ENCODE measurements around the gene CAPN1. TPM values are rescaled to one million over a fixed set of nuclear protein-coding genes. Genes with fewer than 3 reads are reported as not detected.

The CAPN1 gene
- total and polyA plus RNA-seq, 12 donors, result 20.6 to 333 (median 135) TPM

DNA sequence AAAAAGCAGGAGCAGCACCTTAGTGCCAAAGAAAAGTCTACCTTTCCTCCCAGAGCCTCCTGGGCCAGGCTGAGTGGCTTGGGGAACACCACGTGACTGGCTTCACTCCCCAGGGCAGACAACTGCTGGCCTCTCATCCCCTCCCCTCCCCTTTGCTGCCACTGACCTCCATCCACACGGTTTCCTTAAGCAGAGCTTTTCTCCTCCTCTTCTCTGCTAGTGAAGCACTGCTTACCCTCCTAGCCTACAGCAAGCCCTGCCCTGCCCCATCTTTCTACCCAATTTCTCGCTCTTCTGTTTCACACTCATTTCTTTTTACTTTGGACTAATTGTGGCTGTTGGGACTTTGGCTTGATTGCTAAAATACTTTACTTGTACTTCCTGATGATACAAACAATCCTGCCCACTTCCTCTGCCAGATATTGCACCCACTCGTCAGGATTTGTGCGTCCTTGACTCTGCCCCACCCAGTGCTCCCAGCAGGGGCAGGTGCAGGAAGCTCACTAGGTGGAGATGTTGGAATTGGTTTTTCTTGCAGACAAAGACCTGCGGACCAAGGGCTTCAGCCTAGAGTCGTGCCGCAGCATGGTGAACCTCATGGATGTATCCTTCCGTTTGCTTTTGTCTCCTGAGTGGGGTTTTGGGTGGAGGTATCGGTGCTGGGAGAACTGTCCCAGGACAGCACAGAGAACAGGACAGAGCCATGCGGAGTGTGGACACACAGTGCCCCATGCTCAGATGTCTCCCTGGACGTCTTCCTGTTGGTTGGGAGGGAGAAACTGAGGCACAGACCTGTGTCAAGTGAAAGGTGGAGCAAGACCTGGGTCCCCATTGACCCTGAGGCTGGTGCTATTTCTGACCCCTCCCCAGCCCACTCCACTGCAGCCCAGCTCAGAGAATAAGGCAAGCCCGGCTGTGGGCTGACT lies 27.3 kb downstream of the CAPN1 start:
- no peaks in the 10 kb centered on the region for H3K4me1 ChIP-seq (replicated peaks in 1 of 2)
- peak in 3 of 7 donors; percentile 9 to 41 (median 15) for DNase-seq
- no peaks in the 10 kb centered on the region for H3K27me3 ChIP-seq
- H3K36me3 ChIP-seq (replicated peaks in 1 of 2), result peaks cover 0 to 71% of the 10 kb centered on the region in 2 donors
- no peak for TF ChIP-seq POLR2A (IDR thresholded peaks at IDR 0.05)
- TF ChIP-seq, protein P1, sequence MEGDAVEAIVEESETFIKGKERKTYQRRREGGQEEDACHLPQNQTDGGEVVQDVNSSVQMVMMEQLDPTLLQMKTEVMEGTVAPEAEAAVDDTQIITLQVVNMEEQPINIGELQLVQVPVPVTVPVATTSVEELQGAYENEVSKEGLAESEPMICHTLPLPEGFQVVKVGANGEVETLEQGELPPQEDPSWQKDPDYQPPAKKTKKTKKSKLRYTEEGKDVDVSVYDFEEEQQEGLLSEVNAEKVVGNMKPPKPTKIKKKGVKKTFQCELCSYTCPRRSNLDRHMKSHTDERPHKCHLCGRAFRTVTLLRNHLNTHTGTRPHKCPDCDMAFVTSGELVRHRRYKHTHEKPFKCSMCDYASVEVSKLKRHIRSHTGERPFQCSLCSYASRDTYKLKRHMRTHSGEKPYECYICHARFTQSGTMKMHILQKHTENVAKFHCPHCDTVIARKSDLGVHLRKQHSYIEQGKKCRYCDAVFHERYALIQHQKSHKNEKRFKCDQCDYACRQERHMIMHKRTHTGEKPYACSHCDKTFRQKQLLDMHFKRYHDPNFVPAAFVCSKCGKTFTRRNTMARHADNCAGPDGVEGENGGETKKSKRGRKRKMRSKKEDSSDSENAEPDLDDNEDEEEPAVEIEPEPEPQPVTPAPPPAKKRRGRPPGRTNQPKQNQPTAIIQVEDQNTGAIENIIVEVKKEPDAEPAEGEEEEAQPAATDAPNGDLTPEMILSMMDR (IDR thresholded peaks at IDR 0.05), result no peak
- H3K9me3 ChIP-seq (replicated peaks in 1 of 3), result no peaks in the 10 kb centered on the region
- 81 to 86% (median 83%) methylated on average over 11 to 13 of the region's 13 CpGs for WGBS, 4 donors
- intact Hi-C loops (cut with DNase I), result no loop called here
- no peak overlapping the region for H3K4me3 ChIP-seq
- no peak overlapping the region for H3K27ac ChIP-seq

DNA sequence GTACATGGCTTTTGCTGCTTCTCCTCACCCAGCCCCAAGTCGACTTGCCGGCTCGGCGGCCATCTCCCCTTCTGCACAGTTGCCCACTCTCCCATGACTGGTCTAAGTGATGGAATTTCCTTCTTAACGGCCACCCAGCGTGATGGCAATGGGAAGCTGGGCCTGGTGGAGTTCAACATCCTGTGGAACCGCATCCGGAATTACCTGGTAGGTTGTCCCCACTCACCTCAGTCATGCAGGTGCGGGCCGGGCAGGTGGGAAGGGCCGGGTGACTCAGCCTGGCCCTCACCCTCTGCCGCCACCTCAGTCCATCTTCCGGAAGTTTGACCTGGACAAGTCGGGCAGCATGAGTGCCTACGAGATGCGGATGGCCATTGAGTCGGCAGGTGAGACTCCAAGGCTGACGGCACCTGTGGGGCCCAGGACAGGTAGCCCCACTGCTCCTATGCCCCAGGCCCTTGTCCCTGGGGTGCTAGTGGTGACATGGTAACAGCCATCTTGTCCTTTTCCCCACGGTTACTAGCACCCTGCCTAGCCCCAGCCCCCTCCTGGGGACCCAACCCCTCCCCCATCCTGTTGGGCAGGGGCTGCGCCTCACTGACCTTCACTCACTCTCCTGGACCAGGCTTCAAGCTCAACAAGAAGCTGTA lies 28.1 kb downstream of the CAPN1 start:
- TF ChIP-seq, protein P1 (IDR thresholded peaks at IDR 0.05), result no peak
- TF ChIP-seq POLR2A (IDR thresholded peaks at IDR 0.05), result no peak
- 89 to 95% (median 94%) methylated on average over 10 to 20 of the region's 20 CpGs for WGBS, 4 donors
- peaks cover 0 to 66% of the 10 kb centered on the region in 2 donors for H3K36me3 ChIP-seq (replicated peaks in 1 of 2)
- H3K27me3 ChIP-seq, result no peaks in the 10 kb centered on the region
- H3K9me3 ChIP-seq (replicated peaks in 1 of 3), result no peaks in the 10 kb centered on the region
- peak in 3 of 7 donors; percentile 10 to 42 (median 19) for DNase-seq
- H3K4me3 ChIP-seq, result no peak overlapping the region
- H3K27ac ChIP-seq, result no peak overlapping the region
- intact Hi-C loops (cut with DNase I), result no loop called here
- H3K4me1 ChIP-seq (replicated peaks in 1 of 2), result no peaks in the 10 kb centered on the region

DNA sequence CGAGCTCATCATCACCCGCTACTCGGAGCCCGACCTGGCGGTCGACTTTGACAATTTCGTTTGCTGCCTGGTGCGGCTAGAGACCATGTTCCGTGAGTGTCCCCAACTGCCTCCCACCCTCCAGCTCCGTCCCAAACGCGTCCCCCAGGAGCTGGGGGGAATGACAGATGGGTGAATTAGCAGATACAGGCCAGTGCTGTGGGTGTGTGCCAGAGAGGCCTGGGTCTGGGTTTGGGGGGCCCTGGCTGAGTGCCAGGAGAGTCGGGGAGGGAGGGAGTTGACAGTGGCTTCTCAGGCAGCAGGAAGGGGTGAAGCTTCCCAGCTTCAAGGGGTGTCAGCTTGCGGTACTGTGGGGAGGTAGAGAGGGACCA lies 28.6 kb downstream of the CAPN1 start:
- peaks cover 0 to 61% of the 10 kb centered on the region in 2 donors for H3K36me3 ChIP-seq (replicated peaks in 1 of 2)
- intact Hi-C loops (cut with DNase I), result no loop called here
- no peak overlapping the region for H3K27ac ChIP-seq
- 84 to 91% (median 86%) methylated on average over 13 to 14 of the region's 14 CpGs for WGBS, 4 donors
- no peak for TF ChIP-seq POLR2A (IDR thresholded peaks at IDR 0.05)
- TF ChIP-seq, protein P1 (IDR thresholded peaks at IDR 0.05), result no peak
- H3K4me1 ChIP-seq (replicated peaks in 1 of 2), result no peaks in the 10 kb centered on the region
- no peaks in the 10 kb centered on the region for H3K9me3 ChIP-seq (replicated peaks in 1 of 3)
- peak in 1 of 7 donors; percentile 20 for DNase-seq
- H3K27me3 ChIP-seq, result no peaks in the 10 kb centered on the region
- H3K4me3 ChIP-seq, result no peak overlapping the region

DNA sequence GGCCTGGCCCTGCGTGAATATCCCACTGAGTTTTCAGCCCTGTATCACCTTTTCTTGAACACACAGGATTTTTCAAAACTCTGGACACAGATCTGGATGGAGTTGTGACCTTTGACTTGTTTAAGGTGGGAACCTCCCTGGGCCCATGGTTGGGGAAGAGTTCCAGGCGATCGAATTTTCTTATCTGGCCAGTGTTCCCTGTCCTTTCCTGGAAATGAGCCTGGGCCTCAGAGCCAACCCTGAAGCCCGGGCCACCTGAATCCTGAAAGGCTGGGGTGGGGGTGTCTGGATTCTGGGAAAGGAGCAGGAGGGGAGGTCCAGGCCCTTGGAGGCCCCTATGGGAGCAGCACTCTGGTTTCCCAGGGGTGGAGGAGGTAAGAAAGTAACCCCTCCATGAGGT lies 29.0 kb downstream of the CAPN1 start:
- DNase-seq, result peak in 2 of 7 donors; percentile 7 to 16
- H3K4me1 ChIP-seq (replicated peaks in 1 of 2), result no peaks in the 10 kb centered on the region
- H3K36me3 ChIP-seq (replicated peaks in 1 of 2), result peaks cover 0 to 57% of the 10 kb centered on the region in 2 donors
- H3K27me3 ChIP-seq, result no peaks in the 10 kb centered on the region
- no peaks in the 10 kb centered on the region for H3K9me3 ChIP-seq (replicated peaks in 1 of 3)
- intact Hi-C loops (cut with DNase I), result no loop called here
- WGBS, 4 donors, result 74 to 89% (median 79%) methylated on average over 3 to 4 of the region's 4 CpGs
- TF ChIP-seq POLR2A (IDR thresholded peaks at IDR 0.05), result no peak
- TF ChIP-seq, protein P1 (IDR thresholded peaks at IDR 0.05), result no peak
- H3K4me3 ChIP-seq, result no peak overlapping the region
- H3K27ac ChIP-seq, result no peak overlapping the region

Measured in adrenal gland (tissue), 12 donors.